ENCODE results near the gene XRCC3. TPM values are rescaled to one million over a fixed set of nuclear protein-coding genes. Genes with fewer than 3 reads are reported as not detected.

The XRCC3 gene
- total and polyA plus RNA-seq, 4 donors = 1.7 to 14.1 (median 2.8) TPM

- no peak for DNase-seq (ENCODE audit: low spot score)
- H3K4me1 ChIP-seq (ENCODE audit: control insufficient read depth in 4 of 4, insufficient read depth in 4 of 4, low read length in 3 of 4) = peaks cover 0 to 20% (median 9%) of the 10 kb centered on the region in 4 donors
- no peak overlapping the region for H3K27ac ChIP-seq (ENCODE audit: low read depth in 1 of 2, low read length in 2 of 2)
- 91% methylated on average over 26 of the region's 26 CpGs for WGBS
- no peak for TF ChIP-seq SP1 (IDR thresholded peaks at IDR 0.05)
- TF ChIP-seq RXRA (IDR thresholded peaks at IDR 0.05) = no peak
- TF ChIP-seq GABPA (IDR thresholded peaks at IDR 0.05 in 1 of 2, conservative IDR thresholded peaks at IDR 0.05 in 1 of 2) = no peak
- no peak for TF ChIP-seq RAD21 (IDR thresholded peaks at IDR 0.05)
- no peak for TF ChIP-seq EGR1 (IDR thresholded peaks at IDR 0.05; ENCODE audit: low read depth in 2 of 2)
- no peak for TF ChIP-seq FOXA2 (IDR thresholded peaks at IDR 0.05)
- TF ChIP-seq HNF4G (IDR thresholded peaks at IDR 0.05) = no peak
- H3K36me3 ChIP-seq (ENCODE audit: control insufficient read depth in 4 of 4, insufficient read depth in 3 of 4, low read depth in 1 of 4, low read length in 3 of 4) = peaks cover 0 to 5% (median 0%) of the 10 kb centered on the region in 4 donors
- H3K9me3 ChIP-seq (ENCODE audit: control insufficient read depth in 4 of 4, low read length in 3 of 4) = no peaks in the 10 kb centered on the region
- H3K4me3 ChIP-seq (ENCODE audit: low read depth in 1 of 3, low read length in 3 of 3) = no peak overlapping the region
- no peaks in the 10 kb centered on the region for H3K27me3 ChIP-seq (ENCODE audit: control insufficient read depth in 4 of 4, insufficient read depth in 4 of 4, low read length in 3 of 4)
- H3K9ac ChIP-seq (ENCODE audit: low read depth in 1 of 2, low read length in 2 of 2) = no peak overlapping the region
Measured at GRCh38 chr14:103721334-103722120, 6.3 kb upstream of the XRCC3 start.

- Histone ChIP-seq H3K27me3 (ENCODE audit: control insufficient read depth in 4 of 4, insufficient read depth in 4 of 4, low read length in 3 of 4) (no peaks in the 10 kb centered on the region), H3K36me3 (ENCODE audit: control insufficient read depth in 4 of 4, insufficient read depth in 3 of 4, low read depth in 1 of 4, low read length in 3 of 4) (peaks cover 0 to 2% (median 0%) of the 10 kb centered on the region in 4 donors), H3K4me3 (ENCODE audit: low read depth in 1 of 3, low read length in 3 of 3) (no peak overlapping the region), H3K9ac (ENCODE audit: low read depth in 1 of 2, low read length in 2 of 2) (no peak overlapping the region), H3K4me1 (ENCODE audit: control insufficient read depth in 4 of 4, insufficient read depth in 4 of 4, low read length in 3 of 4) (peaks cover 0 to 24% (median 11%) of the 10 kb centered on the region in 4 donors), H3K9me3 (ENCODE audit: control insufficient read depth in 4 of 4, low read length in 3 of 4) (no peaks in the 10 kb centered on the region), H3K27ac (ENCODE audit: low read depth in 1 of 2, low read length in 2 of 2) (no peak overlapping the region)
- TF ChIP-seq GABPA (IDR thresholded peaks at IDR 0.05 in 1 of 2, conservative IDR thresholded peaks at IDR 0.05 in 1 of 2) (no peak), ZBTB33 (IDR thresholded peaks at IDR 0.05) (no peak), JUND (IDR thresholded peaks at IDR 0.05) (no peak), HNF4G (IDR thresholded peaks at IDR 0.05) (no peak), REST (IDR thresholded peaks at IDR 0.05) (no peak), FOXA2 (IDR thresholded peaks at IDR 0.05) (no peak), FOXA1 (IDR thresholded peaks at IDR 0.05) (no peak)
- WGBS = 93% methylated on average over 8 of the region's 8 CpGs
- DNase-seq (ENCODE audit: low spot score) = no peak
Measured at GRCh38 chr14:103719751-103720150, 4.5 kb upstream of the XRCC3 start.

GRCh38 chr14:103718572-103718971 is 3.3 kb upstream of the XRCC3 start:
- Histone ChIP-seq H3K36me3 (ENCODE audit: control insufficient read depth in 4 of 4, insufficient read depth in 3 of 4, low read depth in 1 of 4, low read length in 3 of 4) (peaks cover 0 to 2% (median 0%) of the 10 kb centered on the region in 4 donors), H3K9me3 (ENCODE audit: control insufficient read depth in 4 of 4, low read length in 3 of 4) (no peaks in the 10 kb centered on the region), H3K27ac (ENCODE audit: low read depth in 1 of 2, low read length in 2 of 2) (no peak overlapping the region), H3K4me3 (ENCODE audit: low read depth in 1 of 3, low read length in 3 of 3) (no peak overlapping the region), H3K9ac (ENCODE audit: low read depth in 1 of 2, low read length in 2 of 2) (no peak overlapping the region), H3K4me1 (ENCODE audit: control insufficient read depth in 4 of 4, insufficient read depth in 4 of 4, low read length in 3 of 4) (peaks cover 0 to 23% (median 9%) of the 10 kb centered on the region in 4 donors), H3K27me3 (ENCODE audit: control insufficient read depth in 4 of 4, insufficient read depth in 4 of 4, low read length in 3 of 4) (no peaks in the 10 kb centered on the region)
- 83% methylated on average over 16 of the region's 16 CpGs for WGBS
- TF ChIP-seq RAD21 (IDR thresholded peaks at IDR 0.05) (no peak), REST (IDR thresholded peaks at IDR 0.05) (no peak), GABPA (IDR thresholded peaks at IDR 0.05 in 1 of 2, conservative IDR thresholded peaks at IDR 0.05 in 1 of 2) (no peak), TAF1 (conservative IDR thresholded peaks at IDR 0.05) (no peak), SP1 (IDR thresholded peaks at IDR 0.05) (no peak), HNF4A (conservative IDR thresholded peaks at IDR 0.05) (no peak), RXRA (IDR thresholded peaks at IDR 0.05) (no peak), MAX (IDR thresholded peaks at IDR 0.05) (no peak), HNF4G (IDR thresholded peaks at IDR 0.05) (no peak)
- DNase-seq (ENCODE audit: low spot score) = no peak

All from liver (tissue), 9 donors.